Endometrium (tissue), 2 donors: ENCODE measurements around the gene VPS37C.

Experiments
- FAIRE-seq: peaks from 2 replicates; lab custom pipeline; 2012; peaks lifted over from hg19 to GRCh38; lab: Jason Lieb, UNC
- donor health status: control.
- donor health status: control.

The VPS37C gene

DNA sequence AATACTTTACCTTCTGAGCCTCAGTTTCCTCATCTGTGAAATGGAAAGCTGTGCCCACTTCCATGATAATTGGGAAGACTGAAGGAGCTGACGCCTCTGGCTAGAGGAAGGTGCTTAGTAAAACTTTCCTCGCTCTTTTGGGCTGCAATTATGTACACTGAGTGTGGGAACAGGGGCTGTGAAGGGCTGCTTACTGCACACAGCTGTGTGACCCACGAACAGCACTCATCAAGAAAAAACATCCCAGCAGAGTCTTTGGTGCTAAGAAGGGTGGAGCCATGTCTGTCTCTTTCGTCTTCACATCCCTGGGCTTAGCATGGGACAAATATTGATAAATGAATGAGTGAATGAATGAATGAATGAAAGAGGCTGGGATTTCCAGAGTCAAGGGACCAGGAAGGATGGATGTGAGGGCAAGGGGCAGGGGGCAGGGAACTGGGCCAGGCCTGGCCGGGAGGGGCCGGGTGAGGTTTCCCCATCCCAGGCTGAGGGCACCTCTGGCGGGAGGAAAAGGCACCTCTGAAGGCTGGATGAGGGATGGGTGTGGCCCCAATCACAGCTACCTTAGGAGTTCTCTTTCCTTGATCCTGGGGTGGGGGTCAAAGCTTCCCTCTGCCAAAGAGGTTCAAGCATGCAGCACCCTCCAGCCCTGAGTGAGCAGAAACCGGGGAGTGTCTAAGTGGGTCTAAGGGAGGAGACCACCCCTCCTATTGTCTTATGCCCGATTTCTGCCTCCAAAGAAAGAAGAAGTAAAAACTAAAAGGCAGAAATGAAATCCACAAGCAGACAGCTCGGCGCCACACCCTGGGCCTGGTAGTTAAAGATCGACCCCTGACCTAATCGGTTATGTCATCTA lies 68.1 kb downstream of the VPS37C start:
- no peak for FAIRE-seq

DNA sequence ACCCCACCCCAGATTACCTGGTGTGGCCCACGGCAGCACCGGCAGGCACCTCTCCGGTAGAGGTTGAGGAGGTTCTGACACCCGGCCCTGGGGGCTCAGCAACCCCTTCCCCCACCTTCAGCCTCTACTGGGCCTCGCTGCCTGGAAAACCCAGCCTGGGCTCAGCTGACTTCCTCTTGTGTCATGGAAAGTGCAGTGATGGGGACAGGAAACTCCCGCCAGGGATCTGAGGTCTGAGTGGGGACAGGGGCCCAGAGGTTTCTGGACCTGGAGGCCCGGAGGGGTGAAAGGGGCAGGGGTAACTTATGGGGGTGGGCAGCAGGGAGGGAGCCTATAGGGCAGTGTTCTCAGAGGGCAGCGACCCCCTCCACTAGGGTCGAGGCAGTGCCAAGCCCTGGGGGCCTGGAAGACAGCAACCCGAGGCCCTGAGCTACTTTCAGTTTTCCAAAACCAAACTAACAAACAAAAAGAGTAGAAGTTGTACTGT lies 68.9 kb downstream of the VPS37C start:
- no peak for FAIRE-seq

DNA sequence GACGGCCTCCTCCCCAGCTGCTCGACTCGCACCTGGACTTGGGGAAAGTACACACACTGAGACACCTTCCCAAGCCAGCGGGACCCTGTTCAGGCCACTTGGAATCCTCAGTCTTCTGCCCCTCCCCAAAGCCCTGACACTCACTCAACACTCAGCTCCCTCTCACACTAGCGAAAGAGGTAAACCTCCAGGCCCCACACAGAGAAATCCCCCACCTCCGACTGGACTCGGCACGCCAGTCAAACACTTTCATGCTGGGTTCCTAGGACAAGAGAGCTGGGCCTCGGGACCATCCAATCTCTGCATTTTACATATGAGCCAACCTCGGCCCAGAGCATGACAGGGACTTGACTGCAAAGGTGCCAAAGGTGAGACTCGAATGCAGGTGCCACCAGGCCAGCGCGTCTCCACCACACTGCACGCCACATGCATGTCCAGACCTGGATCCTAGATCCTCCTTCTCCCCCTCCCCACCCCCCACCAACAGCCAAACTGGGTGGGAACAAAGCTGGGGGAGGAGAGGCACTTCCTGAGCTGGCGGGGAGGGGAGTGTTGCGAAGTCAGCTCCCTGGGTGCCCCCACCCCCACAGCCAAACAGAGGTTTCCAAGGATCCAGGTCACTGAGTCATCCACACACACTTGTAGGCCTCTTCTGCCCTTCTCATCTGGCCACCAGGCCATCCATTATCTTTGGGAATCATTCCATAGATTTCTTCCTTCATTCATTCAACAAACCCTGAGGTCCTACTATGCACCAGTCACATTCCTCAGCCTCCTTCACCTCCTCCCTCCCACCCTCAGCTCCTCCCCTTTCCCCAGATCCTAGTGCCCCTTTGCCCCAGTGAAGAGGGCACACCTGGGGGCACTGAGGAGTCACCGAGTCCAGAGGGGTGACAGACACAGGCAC lies 69.6 kb downstream of the VPS37C start:
- no peak for FAIRE-seq

DNA sequence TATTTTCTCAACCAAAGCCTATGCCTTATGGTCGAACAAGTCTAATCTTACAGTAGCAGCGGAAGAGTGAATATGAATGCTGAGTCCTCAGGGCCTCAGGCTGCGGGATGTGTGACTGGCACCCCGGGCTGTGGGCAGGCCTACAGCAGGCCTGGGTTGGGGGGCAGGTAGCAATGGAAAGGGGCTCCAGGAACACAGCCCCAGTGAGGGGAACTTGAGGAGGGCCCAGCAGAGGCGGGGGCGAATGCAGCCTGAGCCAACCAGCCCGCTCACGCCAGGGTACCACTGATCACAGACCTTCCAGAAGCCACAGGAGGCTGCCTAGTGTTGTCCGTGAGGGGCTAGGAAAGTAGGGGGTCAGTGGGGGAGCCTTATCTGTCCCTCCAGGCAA lies 70.2 kb downstream of the VPS37C start:
- no peak for FAIRE-seq

DNA sequence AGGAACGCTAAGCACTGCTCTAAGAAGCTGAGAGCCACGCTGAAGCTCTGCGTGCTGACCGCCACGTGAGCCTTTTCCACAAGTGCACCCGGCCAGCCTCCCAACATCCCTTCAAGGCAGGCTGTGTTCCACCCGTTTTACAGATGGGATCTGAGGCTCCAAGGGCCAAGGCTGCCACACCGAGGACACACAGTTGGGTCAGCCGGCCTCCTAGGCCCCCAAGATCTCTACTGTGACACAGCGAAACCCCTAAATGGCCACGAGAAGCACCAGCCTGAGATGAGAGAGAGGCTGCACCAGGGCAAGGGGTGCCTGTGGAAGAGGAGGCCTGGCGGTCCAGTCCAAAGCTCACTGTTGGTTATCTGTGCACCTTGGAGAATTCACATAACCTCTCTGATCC lies 70.7 kb downstream of the VPS37C start:
- no peak for FAIRE-seq

DNA sequence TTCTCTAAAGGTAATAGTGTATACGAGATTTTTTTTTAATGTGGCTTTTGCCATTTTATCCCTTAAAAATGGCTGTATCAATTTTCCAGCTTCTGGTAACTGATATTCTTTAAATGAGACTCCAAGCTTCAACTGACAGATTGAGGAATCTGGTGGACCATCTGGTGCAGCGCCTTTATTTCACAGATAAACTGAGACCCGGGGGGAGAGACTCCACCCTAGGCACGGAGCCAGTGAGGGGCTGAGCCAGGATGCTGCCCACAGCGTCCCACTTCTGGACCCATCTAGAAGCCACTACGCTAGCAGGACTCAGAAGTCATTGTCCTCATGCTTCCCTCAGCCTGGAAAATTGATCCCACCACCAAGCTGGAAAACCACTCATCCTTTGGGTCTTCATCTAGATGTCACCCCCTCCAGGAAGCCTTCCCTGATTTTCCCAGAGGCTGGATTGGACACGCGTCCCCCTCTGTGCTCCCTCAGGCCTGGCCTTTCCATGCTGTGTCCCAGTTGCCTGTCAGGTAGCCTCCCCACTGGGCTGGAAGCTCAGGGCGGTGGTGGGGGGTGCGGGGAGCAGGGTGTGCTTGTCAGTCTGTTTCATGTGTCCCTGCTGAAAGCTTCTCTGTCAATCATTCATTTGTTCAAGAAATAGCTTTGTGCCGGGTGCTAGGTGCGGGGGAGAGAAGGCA lies 71.3 kb downstream of the VPS37C start:
- no peak for FAIRE-seq

DNA sequence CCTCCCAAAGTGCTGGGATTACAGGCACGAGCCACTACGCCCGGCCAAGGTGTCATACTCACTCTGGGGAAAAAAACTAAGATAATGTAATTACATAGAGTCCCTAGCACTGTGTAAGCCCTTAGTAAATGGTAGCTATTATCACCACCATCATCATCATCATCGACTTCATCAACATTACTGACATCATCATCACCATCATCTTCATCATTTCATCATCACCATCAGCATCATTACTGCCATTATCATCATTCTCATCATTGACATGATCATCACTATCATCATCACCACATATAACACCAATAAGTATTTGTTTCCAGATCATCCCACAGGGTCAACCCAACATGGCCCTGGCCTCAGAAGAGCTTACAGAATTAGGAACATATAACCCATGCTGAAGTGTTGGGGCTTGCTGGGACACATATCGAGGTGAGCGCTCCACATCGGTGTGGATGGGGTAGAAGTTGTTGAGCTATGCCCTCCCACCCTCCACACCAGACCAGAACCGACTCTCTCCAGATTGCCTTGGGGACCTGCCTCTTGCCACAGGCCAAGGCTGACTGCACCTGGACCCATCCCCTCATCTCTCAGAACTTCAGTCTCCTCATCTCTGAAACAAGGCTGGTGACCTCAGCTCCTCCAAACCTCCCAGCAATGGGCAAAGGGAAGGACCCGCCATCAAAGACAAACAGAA lies 73.7 kb downstream of the VPS37C start:
- no peak for FAIRE-seq

DNA sequence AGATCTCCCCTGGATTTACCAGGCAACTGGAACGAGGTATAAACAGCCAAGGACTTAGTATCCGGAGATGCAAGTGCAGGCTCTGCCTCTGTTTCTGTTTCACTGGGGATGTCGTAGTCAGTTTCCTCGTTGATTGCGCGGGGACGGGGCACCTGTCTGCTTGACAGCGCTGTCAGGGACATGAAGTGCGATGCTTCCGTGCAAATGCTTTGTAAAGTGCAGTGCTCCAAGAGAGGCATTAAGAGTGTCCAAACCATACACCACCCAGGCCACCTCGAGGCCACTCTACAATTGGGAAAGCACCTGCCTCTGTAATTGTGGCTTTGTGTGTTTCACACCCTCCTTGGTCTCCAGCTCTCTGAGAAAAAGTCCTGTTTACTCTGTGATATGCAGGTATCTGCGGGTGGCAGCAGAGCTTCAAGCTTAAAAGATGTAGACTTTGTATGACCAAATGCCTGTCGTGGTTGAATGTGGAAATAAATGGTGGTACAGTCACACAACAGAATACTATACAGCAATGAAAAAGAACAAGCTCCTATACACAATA lies 77.6 kb downstream of the VPS37C start:
- no peak for FAIRE-seq

DNA sequence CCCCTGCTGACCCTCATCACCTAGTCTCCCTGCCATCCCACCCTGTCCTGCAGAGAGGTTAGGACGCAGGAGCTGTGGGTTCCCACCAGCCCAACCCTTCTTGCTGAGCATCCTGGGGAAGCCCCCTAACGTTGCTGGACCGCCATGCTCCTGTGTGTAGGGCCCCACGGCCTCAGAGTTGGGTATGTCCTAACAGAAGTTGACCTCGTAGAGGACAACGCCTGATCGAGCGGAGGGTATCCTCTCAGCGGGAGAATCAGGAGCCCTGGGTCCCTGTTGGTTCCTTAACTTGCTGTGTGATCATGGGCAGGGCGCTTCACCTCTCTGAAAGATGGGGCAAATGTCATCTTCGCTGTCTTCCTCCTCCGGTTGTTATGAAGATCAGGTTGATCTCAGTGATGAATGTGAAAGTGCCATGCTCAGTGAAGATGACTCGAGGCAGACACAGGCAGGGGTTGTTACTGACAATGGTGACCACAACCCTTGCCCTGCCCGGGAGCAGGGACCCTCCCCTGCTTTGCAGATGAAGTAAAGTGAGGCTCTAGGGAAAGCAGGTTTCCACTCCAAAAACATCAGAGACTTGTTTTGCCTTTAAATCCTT lies 78.2 kb downstream of the VPS37C start:
- FAIRE-seq = no peak

DNA sequence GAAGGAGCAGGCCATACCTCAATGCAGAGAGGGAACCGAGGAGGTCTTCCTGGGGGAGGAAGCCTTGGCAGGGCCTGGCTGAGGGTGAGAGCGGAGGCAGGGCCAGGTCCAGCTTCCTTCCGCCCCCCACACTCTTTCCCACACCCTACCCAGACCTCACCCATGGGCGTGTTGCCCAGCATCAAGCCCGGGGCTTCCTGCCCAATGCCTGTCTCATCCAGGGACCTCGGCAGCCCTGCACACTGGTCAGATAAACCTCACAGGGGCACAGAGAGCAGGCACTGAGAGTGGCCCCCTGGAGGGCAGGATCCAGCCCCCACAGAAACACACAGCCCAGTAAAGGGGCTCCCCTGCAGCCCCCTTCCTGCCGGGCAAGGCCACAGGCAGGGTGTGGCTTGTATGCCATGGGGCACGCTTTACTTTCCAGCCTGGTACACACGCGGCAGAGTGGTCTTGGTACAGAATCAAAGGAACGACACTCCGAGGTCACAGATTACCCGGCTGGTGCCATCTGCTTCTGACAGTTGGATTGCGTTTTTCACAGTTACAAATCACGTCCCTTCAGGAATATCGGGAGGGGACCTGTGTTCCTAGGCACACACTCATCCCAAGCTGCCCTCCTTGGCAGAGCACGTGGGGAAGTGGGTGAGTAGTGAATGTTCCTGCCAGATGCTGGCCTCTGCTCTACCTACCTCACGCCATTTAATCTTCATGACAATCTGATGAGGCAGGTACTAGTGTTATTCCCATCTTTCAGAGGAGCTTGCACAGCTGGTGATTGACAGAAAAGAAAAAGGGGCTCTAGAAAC lies 79.0 kb downstream of the VPS37C start:
- no peak for FAIRE-seq

DNA sequence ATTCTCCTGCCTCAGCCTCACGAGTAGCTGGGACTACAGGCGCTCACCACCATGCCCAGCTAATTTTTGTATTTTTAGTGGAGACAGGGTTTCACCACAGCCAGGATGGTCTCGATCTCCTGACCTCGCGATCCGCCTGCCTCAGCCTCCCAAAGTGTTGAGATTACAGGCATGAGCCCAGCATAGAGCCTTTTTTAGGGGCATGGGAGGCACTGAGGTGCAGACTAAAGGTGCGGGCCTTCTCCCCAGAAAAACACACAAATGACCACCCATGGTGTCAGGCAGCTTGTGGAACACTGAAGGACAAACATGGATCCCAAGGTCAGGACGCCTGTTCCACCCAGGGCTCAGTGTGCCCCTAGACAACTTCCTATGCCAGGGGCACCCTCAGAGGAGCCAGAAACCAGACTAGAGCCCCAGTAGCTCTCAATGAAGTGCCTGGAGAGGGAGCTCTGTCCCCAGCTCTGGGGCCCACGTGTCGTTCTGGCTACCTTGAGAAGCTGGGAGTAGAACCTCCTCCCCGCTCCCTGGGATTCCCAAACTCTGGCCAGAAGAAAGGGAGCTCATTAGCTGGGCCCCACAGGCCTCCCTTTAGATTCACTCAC lies 80.1 kb downstream of the VPS37C start:
- FAIRE-seq = no peak

DNA sequence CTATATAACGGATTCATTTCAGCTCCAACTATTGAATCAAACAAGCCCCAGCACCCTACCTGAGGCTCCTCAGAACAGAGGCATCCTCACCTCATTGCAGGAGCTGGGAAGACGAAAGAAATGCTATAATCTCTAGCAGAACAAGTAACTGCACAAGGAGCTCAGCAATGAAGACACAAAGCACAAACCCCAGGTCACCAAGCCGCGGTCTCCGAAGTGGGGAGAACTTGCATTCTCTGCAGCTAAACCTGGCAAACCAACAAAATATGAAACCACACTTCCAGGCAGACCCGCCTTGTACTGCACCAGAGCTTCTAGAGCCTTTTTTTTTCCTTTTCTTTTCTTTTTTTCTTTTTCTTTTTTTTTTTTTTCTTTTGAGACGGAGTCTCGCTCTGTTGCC lies 80.7 kb downstream of the VPS37C start:
- FAIRE-seq = no peak
